NCI-H1930 (cell line): ENCODE data around the gene NUCKS1.
A peak's percentile ranks its signal among the peaks of the same experiment; 100 is the strongest.

Experiments used
- DNase-seq, 2 experiments: peaks; one replicate each; lab custom pipeline; 2025; lab: John Stamatoyannopoulos, UW

The NUCKS1 gene, protein sequence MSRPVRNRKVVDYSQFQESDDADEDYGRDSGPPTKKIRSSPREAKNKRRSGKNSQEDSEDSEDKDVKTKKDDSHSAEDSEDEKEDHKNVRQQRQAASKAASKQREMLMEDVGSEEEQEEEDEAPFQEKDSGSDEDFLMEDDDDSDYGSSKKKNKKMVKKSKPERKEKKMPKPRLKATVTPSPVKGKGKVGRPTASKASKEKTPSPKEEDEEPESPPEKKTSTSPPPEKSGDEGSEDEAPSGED

DNA sequence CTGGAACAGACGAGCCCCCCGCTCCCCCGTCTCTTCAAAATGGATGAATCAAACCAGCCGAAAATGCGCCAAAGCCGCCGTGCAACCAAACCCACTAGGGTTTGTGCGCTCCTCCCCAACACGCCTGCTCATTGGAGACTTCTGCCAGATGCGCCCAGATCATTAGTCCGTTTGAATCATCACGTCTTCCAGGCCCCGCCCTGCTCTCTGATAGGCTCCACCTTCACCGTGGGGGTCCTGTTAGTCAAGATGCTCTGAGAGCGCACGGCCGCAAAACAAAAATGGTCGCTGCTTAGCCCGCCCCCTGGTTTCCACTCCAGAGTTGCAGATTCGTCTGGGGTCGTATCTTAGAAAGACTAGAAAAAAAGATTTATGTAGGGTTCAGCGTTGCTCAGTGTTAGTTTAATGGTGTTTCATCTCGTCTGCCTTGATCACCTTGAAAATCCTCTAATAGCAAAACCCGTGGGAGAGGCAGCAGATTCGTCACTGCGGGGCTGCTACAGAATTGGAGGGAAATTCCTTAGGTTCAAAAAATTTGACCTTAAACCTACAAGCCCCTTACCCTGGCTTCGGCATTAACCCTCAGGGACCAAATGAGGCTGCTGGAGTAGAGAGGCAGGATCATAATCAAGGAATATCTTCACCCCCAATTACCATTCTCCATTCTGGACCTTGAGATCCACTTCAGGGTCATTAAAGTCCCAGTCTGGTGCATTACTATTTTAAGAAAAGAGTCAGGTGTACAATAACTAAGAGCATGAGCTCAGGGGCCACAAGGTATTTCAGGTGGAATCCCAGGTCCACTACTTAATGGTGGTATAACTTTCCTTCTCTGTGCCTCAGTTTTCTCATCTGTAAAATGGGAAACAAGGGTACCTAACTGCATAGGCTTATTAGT, at the start of gene NUCKS1:
NUCKS1 (minus strand) TSS at position 45 of the 898 bp plus-strand sequence. CDS start 209 bp downstream, outside the sequence.
- peak; percentile 97 to 98 for DNase-seq

DNA sequence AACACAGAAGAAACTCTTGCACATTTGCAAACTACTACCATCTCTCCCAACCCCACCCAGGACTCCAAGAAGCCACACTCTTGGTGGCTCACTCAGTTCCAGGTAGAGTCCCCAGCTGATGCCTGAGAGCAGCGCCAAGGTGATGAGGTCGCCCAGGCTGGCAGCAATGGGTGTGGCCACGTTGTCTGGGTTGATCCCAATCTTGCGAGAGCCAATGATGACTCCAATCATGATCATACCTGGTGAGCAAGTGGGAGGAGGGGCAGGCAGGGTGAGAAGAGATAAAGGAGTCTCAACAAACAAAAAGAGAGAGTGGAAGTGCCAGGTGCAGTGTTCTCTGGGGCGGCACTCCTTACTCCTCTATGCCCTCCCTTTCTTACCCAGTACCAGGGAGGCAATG, 48.6 kb upstream of the NUCKS1 start:
- DNase-seq: no peak

DNA sequence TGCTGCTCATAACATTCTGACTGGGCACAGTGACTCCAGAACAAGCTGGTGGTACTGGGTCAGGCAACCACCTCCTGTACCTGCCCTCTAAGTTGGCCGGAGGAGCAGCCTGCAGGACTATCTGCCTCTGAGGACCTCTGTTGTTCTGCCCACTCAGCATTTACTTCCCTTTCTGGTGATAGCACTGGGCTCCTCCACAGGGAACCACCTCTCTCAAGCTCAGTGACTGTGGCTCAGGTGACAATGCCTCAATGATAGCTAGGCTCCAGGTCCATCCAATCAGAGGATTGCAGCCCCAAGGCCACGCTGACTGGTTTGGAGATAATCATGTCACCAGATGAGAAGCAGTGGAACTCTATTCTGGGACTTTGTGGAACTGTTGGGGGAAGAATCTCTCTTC, 47.2 kb upstream of the NUCKS1 start:
- no peak for DNase-seq

DNA sequence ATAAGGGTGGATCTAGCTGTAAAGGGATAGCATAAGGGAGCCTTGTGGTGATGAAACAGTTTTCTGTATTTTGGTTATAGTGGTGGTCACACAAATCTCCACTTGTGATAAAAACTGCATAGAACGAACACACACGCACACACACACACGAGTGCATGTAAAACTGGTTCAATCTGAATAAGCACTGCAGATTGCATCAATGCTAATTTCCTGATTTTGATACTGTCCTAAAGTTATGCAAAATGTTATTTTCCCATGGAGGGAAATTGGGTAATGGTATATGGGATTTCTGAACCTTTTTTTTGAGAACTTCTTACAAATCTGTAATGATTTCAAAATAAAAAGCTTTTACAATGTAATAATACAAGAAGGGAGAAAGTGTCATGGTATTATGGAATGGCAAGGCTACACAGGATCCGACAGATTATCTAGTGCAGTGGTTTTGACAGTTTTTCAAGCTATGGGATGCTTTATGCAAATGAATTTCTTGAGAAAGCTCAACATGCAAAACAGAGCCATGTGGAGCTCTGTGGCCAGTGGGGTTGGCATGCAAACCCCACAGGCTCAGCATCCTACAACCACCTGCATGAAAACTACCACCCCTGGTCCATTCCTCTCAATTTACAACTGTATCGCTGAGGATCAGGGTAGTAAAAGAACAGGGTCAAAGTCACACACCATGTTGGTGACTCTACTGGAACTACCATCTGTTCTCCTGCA, 44.2 kb upstream of the NUCKS1 start:
- DNase-seq: no peak

DNA sequence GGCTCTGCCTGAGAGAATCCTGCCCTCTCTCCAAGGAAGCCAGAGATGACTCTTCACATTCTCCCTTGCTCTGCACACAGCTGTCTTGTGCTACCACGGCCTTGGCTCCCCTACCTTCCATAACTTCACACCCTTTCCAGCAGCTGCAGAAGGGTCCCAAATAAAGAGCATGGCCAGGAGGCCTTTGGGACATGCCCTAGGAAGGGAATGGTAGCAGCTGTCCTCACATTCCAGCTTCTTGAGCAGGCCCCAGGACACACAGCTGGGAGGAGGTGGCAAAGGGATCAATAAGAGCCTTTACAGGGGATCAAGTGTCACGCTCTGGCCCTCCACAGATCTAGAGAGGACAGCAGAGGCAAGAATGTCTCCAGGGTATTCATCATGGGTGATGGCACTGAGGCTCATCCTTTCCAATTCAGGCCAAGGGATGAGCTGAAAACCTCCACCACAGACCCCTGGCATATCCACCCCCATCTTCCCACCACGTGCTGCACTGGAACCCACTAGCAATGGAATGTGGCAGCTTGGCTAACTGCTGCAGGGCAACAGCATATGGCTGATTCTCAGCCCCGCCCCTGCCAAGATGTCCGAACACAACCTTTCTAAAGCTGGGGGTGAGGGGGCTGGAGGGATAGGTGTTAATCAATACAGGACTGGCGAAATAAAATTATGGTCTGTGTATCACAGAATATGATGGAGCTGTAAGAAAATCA, 43.1 kb upstream of the NUCKS1 start:
- DNase-seq: no peak

DNA sequence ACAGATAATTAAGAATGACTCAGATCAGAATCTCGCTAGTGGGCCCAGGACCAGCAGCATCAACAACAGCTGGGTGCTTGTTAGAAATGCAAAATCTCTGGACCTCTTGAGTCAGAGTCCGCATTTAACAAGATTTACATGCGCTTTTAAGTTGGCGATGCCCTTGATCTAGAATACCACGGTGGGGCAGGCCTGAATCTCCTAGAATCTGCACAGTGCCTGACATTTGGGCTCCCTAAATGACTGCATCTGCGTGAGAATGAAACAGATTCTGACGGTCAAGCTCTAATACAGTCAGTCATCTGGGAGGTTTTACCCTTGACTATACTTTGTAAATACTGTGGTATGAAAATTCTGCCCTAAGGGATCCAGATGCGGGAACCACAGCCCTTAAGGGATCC, 42.5 kb upstream of the NUCKS1 start:
- no peak for DNase-seq

DNA sequence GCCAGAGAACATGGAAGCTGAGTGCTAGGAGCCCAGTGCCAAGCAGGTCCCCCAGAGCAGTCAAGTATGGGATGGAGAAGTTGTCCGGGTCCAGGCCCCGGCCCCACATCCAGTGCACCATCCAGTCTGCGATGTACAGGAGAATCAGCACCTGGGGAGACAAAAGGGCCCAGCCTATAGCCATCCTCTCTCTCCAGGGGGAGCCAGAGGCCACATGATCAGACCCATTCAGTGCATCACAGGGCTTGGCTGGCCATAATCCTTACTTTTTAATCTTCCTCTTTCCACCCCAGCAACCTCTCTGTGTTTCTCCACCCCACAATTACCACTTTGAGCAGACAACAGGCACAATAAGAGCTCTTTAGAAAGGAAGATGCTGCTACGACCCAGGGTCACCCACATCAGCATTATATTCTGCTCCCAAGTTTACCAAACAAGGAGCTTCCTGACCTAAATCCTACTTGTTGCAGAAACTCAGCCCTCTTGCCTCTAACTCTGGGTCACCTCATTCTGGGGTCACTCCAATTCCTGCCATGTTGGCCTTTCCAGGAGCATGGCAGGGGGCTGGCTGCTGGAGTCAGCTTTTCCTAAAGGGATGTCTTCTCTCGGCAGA, 41.7 kb upstream of the NUCKS1 start:
- peak; percentile 34 to 38 for DNase-seq

DNA sequence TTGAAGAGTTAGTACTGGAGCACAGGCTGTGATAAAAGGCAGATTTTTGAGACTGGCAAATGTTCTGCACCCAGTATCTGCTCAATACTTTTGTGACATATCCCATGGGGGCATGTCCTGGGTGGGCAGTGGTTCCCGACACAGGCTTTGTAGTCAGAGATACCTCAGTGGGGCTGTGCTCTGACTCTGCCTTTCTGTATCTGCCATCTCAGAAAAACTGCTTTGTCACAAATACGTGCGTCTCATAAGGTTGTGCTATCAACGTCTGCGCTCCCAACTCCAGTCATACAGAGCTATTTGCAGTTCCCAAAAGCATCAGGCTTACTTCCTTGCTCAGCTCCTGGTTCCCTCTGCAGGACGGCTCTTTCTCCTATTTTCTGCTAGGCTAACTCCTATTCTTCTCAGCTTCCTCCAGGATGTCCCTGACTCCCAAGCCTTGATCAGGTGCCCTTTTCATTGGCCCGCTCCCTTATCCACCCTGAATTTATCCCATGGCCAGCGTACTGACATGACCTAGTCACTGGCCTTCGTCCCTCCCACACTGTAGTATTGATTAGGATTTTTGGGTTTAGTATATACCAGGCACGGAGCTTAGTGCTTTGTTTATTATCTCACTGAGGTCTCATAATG, 37.4 kb upstream of the NUCKS1 start:
- DNase-seq: no peak

DNA sequence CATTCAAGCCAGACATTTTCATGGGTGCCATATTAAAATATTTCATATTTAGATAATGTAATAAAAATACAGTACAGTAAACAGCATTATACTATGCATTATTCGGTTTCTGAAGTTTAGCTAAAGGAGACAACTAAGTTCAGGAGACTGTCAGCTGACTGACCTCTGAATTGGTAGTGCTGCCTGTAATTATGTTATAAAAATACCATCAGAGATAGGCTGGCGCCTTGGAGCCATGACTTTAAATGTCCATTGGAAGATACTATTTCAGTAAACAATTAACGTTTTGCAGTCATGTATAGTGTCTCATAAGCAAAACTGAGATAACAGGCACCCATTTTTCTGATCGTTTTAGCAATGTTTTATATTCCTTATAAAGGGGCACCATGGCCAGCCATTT, 36.6 kb upstream of the NUCKS1 start:
- no peak for DNase-seq

DNA sequence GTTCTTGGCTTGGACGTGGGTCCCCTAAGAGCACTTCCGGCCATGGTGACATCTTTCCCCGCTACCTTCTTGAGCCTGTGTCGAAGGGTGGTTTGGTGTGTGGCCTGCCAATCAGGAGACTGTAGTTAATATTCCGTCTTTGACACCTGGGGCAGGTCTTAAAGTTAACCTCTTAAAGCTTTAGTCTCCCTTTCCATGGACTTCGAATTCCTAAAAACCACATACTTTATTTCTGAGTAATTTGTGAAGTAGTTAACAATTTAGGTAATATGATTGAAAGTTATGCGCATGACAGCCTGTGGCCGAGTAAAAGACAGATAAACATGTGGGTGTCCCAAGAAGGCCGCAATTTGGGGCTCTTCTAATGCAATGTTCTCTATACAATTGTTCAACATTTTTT, 35.5 kb upstream of the NUCKS1 start:
- DNase-seq: no peak

DNA sequence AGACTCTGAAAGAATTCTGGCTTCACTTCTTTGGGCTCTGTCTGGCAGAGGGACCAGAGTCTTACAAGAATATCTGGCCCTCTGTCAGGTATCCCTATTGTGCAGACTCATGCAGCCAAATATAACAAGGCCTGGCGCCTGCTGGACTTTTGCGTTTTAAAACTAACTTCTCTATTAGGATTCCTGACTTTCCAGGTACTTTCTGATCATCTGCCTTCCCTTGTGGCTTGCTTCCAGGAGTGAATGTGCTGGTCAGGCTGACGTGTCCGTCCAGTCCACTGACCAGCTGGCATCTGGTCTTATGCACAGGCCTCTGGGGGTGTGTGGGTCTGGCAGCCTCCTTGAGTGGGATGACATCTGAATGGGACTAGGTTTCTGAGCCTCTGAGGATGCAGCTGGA, 33.9 kb upstream of the NUCKS1 start:
- DNase-seq: no peak

DNA sequence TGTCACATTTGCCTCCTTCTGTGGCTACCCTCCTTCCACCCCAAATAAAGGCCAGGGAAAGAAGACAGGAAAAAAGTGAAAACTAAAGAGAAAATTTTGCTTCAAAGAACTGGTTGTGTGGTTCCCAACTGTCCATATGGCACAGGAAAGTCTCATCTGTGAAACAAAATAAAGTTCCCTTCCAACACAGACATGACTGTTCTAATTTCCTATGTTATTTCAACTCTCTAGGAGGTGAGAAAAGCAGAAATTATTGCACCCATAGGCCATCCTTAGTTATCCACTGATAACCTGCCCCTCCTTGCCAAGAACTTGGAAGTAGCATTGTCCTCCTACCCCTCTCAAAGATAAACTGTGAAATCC, 33.4 kb upstream of the NUCKS1 start:
- no peak for DNase-seq

DNA sequence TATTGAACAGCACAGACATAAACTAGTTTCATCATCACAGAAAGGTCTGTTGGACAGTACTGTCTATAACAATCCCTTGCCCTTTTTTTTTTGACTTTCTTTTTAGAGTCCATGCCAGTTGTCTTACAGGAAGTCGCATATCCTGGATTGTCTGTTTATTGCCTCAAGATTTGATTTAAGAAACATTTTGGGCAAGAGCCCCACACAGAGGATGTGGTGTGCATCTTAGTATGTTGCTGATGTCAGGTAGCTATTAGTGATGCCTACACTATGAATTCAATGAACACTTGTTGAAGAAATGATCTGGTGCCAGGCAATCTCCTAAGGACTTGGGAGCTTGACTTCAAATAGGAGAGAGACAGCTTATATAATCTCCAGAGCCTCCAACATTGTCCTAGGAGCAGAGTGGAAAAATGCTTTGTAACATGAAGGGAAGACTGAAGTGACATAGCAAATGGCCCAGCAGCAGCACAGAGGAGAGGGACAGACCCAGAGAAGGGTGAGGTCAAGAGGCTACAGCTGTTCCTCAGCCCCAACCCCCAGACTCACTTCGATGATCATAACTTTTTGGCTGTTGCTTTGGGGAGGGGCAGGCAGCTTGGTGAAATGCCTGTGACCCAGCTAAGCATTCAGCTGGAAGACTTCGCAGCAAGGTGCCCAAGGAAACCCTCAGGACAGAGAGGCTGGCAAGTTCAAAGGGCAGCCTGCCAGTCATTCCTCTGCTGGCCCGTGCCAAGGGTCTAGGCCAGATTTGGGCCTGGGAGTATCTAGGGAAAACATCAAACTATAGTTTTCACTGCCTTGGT, 32.8 kb upstream of the NUCKS1 start:
- no peak for DNase-seq

DNA sequence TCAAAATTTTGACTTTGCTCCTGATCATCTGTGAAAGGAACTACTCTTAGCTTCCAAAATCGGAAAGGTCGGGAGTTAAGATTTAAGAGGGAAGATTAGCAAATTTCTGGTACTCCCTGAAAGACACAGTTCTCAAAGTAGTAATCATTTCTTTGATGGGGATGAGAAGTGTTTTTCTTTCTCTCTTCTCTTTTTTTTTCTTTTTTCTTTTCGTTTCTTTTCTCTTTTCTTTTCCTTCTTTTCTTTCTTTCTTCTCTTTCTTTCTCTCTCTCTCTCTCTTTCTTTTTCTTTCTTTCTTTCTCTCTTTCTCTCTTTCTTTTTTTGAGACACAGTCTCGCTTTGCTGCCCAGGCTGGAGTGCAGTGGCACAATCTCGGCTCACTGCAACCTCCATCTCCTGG, 30.4 kb upstream of the NUCKS1 start:
- DNase-seq: no peak

DNA sequence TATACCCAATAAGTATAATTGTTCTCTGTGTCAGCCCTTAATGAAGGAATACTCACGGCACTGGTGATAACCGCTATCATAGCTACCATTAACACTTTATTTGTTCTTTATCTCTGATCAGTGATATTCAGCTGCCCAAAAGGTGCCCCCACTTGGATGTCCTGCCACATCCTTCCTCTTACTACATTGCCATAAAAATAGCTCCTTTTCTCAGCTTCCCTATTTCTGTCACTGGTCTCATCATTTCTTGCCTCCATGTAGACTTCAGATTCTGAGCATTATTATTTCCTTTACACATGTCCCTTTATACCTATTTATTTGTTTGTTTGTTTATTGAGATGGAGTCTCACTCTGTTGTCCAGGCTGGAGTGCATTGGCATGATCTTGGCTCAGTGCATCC, 28.0 kb upstream of the NUCKS1 start:
- DNase-seq: no peak

DNA sequence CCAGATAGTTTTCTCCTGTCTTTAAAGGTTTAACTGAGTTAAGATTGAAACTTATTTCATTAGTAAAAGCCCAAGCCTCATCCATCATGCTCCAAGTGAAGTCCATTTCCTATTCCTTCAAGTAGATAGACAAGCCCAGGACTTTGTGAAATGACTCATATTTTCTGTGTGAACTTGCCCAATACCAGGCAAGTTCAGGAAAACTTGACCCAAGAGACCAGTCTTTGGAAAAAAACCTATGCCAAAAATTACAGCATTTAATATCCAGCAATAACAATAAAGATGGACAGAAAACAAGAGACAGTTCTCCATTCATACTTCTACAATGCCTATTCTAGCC, 25.7 kb upstream of the NUCKS1 start:
- DNase-seq: no peak

DNA sequence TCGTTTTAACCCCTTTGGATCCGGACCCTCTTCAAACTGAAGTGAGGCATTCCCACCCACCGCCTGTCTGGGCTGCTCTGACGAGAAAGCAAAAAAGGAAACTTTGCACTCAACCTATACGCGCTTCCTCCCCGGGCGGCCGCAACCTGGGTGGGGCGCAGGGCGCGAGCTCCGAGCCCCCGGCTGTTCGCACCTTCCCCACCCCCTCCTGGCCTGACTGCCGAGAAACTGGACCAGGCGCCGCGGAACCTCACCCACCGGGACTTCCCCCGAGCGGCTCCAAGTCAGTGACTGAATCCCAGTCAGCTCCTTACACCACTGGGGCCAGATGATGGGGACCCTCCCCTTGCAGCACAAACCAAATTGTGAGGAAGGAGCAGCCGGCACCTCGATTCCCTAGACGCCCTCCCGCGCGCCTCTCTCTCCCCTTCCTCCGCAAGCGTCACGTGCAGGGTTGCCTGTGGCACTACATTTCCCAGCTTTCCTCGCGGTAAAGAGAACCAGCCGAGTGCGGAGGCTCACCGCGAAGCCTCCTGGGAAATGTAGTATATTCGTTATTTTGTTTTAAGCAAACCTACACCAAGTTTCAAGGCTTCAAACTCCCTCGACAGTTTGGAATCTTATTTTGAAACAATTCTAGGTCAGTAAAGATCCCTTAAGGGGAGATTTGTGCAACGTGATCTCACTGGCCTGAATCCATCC, 25.2 kb upstream of the NUCKS1 start, which contains the start of gene RAB29:
RAB29 (minus strand) TSS at position 468 of the 702 bp plus-strand sequence. CDS start 526 bp downstream, outside the sequence.
- DNase-seq: peak; percentile 56 to 74

DNA sequence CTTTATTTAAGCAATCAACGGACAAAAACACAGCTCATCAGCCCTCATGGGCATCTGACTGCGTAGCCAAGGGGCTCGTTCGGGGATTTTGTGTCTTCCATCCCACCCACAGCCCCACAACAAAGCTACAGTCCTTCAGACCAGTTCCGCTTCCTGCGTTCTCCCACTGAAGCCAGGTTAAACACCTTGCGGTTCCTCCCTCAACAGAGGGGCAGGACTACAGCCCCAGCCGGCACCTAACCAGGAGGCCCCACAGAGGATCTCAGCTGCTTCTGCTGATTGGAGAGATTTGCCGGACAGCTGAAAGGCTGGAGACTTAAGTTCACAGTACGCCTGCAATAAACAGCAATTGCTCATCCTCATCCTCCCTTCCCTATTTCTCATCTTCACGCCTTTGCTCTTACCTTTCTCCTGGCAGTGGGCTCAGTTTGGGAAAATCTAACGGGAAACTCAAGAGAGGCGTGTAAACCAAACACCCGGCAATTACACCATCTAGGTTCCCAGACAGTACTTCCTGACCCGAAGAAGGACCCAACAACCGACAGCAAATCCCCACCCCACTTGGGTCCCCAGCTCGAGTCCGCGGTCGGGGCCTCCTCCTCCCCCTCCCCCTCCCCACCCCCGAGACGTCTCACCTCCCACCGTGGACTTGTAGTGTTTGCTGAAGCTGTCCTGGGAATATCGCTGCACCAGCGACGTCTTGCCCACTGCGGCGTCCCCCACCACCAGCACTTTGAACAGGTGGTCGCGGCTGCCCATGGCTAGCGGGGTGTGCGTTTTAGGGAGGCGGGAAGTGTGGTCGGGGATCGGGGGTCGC, 24.4 kb upstream of the NUCKS1 start:
- no peak for DNase-seq

DNA sequence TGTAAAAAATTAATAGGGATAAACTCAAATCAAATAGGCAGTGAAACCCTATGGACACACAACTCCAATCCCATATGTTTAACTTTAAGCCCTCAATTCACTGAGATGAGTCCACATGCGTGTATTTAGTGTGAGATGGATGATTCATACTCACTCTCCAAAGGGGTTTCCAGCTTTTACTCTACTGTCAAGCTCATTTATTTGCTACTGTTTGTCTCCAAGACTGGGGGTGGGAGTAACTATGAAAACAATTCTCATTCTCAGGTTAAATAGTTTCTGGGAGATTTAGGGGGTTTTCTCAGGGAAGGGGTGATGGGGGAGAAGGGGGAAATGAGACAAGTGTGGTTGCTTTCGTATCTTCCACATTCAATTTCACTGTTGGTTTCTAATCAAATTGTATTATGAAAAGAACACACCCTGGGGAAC, 22.6 kb upstream of the NUCKS1 start:
- DNase-seq: no peak
